ENCODE data around the gene KRTAP23-1.

DNA sequence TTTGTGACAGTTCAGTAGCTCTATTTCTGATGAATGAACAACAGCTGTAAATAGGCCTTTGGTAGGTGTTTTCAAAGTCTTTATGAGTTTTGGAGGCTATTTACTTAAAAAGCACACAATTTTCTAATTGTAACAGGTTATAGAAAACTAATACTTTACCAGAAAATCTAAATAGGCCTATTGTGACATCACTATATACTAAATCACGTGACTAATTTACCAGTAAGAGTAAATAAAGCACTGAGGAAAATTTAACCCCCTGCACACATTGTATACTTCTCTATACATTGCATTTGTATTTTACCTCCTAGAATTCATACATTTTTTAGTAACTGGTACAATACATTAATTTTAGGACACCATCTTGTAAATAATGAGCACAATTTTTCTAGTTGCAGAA, 43.3 kb downstream of the KRTAP23-1 start:
- no peak for TF ChIP-seq EZH2 (IDR thresholded peaks at IDR 0.05)
- no peak for TF ChIP-seq POLR2AphosphoS5 (IDR thresholded peaks at IDR 0.05; ENCODE audit: borderline replicate concordance, low read depth, low read length)
